ENCODE results near the gene HIPK3. TPM values are rescaled to one million over a fixed set of nuclear protein-coding genes. Genes with fewer than 3 reads are reported as not detected.

Gene HIPK3
- total RNA-seq, 1 donor from 2014 or later, result 78.5 TPM

- H3K9ac ChIP-seq (ENCODE audit: low read length), result no peak overlapping the region
- Mint-ChIP-seq H3K27me3 (ENCODE audit: low read depth, unreplicated experiment) (no peaks in the 10 kb centered on the region), H3K4me3 (ENCODE audit: unreplicated experiment) (no peak overlapping the region), H3K9me3 (ENCODE audit: unreplicated experiment) (peaks cover 3% of the 10 kb centered on the region), H3K36me3 (ENCODE audit: low read depth, unreplicated experiment) (no peaks in the 10 kb centered on the region), H3K27ac (ENCODE audit: unreplicated experiment) (no peak overlapping the region), H3K4me1 (ENCODE audit: low read depth, unreplicated experiment) (peaks cover 2% of the 10 kb centered on the region)
- no peaks in the 10 kb centered on the region for H3K79me2 ChIP-seq (ENCODE audit: insufficient read depth, low read length)
- H3K36me3 ChIP-seq (ENCODE audit: insufficient read depth, low read length), result no peaks in the 10 kb centered on the region
- TF ChIP-seq CTCF (IDR thresholded peaks at IDR 0.05; ENCODE audit: insufficient read depth, low read depth, low read length) (no peak), EZH2 (IDR thresholded peaks at IDR 0.05; ENCODE audit: insufficient read depth, low read length) (no peak)
- no peaks in the 10 kb centered on the region for H3K27me3 ChIP-seq (ENCODE audit: insufficient read depth, low read length)
- peak; percentile 75 for FAIRE-seq
- no peaks in the 10 kb centered on the region for H3K4me1 ChIP-seq (ENCODE audit: insufficient read depth, low read length)
- no peaks in the 10 kb centered on the region for H3K9me3 ChIP-seq (ENCODE audit: insufficient read depth, low read depth, low read length)
- no peak overlapping the region for H3K27ac ChIP-seq (ENCODE audit: low read depth, low read length)
- H3K4me2 ChIP-seq (ENCODE audit: low read length), result no peak overlapping the region
- H3K4me3 ChIP-seq (ENCODE audit: insufficient read depth, low read depth, low read length), result no peak overlapping the region
- H2AFZ ChIP-seq (ENCODE audit: low read depth, low read length), result no peak overlapping the region
- H4K20me1 ChIP-seq (ENCODE audit: insufficient read depth, low read length), result no peaks in the 10 kb centered on the region
- peak; percentile 90 for DNase-seq (ENCODE audit: low read depth)
These were observed 8.7 kb upstream of the HIPK3 start for GRCh38 chr11:33248416-33248971.

- H3K27me3 Mint-ChIP-seq (ENCODE audit: low read depth, unreplicated experiment), result no peaks in the 10 kb centered on the region
- TF ChIP-seq CTCF (IDR thresholded peaks at IDR 0.05; ENCODE audit: insufficient read depth, low read depth, low read length) (no peak), EZH2 (IDR thresholded peaks at IDR 0.05; ENCODE audit: insufficient read depth, low read length) (no peak)
- H3K27ac Mint-ChIP-seq (ENCODE audit: unreplicated experiment), result peak overlapping the region; percentile 97
These were observed 959 bp upstream of the HIPK3 start for GRCh38 chr11:33256031-33256812.

GRCh38 chr11:33256813-33257159 lies 395 bp upstream of the HIPK3 start:
- H4K20me1 ChIP-seq (ENCODE audit: insufficient read depth, low read length), result peaks cover 33% of the 10 kb centered on the region
- H3K4me2 ChIP-seq (ENCODE audit: low read length), result peak overlapping the region; percentile 89
- peak overlapping the region; percentile 78 for H3K4me3 ChIP-seq (ENCODE audit: insufficient read depth, low read depth, low read length)
- TF ChIP-seq EZH2 (IDR thresholded peaks at IDR 0.05; ENCODE audit: insufficient read depth, low read length) (no peak), CTCF (IDR thresholded peaks at IDR 0.05; ENCODE audit: insufficient read depth, low read depth, low read length) (no peak)
- H3K36me3 Mint-ChIP-seq (ENCODE audit: low read depth, unreplicated experiment), result peaks cover 2% of the 10 kb centered on the region
- no peaks in the 10 kb centered on the region for H3K27me3 ChIP-seq (ENCODE audit: insufficient read depth, low read length)
- H3K27me3 Mint-ChIP-seq (ENCODE audit: low read depth, unreplicated experiment), result no peaks in the 10 kb centered on the region
- peak overlapping the region; percentile 98 for H3K27ac ChIP-seq (ENCODE audit: low read depth, low read length)
- no peaks in the 10 kb centered on the region for H3K9me3 Mint-ChIP-seq (ENCODE audit: unreplicated experiment)
- peak overlapping the region; percentile 97 for H3K27ac Mint-ChIP-seq (ENCODE audit: unreplicated experiment)
- peak overlapping the region; percentile 99 for H3K9ac ChIP-seq (ENCODE audit: low read length)
- peaks cover 45% of the 10 kb centered on the region for H3K79me2 ChIP-seq (ENCODE audit: insufficient read depth, low read length)
- FAIRE-seq (no peak), DNase-seq (ENCODE audit: low read depth) (no peak)
- H3K4me1 ChIP-seq (ENCODE audit: insufficient read depth, low read length), result peaks cover 6% of the 10 kb centered on the region
- H3K4me3 Mint-ChIP-seq (ENCODE audit: unreplicated experiment), result peak overlapping the region; percentile 90
- peaks cover 5% of the 10 kb centered on the region for H3K4me1 Mint-ChIP-seq (ENCODE audit: low read depth, unreplicated experiment)
- no peaks in the 10 kb centered on the region for H3K36me3 ChIP-seq (ENCODE audit: insufficient read depth, low read length)
- H2AFZ ChIP-seq (ENCODE audit: low read depth, low read length), result peak overlapping the region; percentile 77
- H3K9me3 ChIP-seq (ENCODE audit: insufficient read depth, low read depth, low read length), result no peaks in the 10 kb centered on the region

More at GRCh38 chr11:33256031-33256812, 959 bp upstream of the HIPK3 start:
- Mint-ChIP-seq H3K4me3 (ENCODE audit: unreplicated experiment) (peak overlapping the region; percentile 90), H3K9me3 (ENCODE audit: unreplicated experiment) (no peaks in the 10 kb centered on the region), H3K4me1 (ENCODE audit: low read depth, unreplicated experiment) (peaks cover 4% of the 10 kb centered on the region), H3K36me3 (ENCODE audit: low read depth, unreplicated experiment) (peaks cover 2% of the 10 kb centered on the region)
- Histone ChIP-seq H3K27ac (ENCODE audit: low read depth, low read length) (peak overlapping the region; percentile 98), H3K79me2 (ENCODE audit: insufficient read depth, low read length) (peaks cover 40% of the 10 kb centered on the region), H3K4me3 (ENCODE audit: insufficient read depth, low read depth, low read length) (peak overlapping the region; percentile 78), H2AFZ (ENCODE audit: low read depth, low read length) (peak overlapping the region; percentile 77), H3K9ac (ENCODE audit: low read length) (peak overlapping the region; percentile 99), H3K36me3 (ENCODE audit: insufficient read depth, low read length) (no peaks in the 10 kb centered on the region), H4K20me1 (ENCODE audit: insufficient read depth, low read length) (peaks cover 27% of the 10 kb centered on the region), H3K4me1 (ENCODE audit: insufficient read depth, low read length) (peaks cover 6% of the 10 kb centered on the region), H3K4me2 (ENCODE audit: low read length) (peak overlapping the region; percentile 89), H3K9me3 (ENCODE audit: insufficient read depth, low read depth, low read length) (no peaks in the 10 kb centered on the region), H3K27me3 (ENCODE audit: insufficient read depth, low read length) (no peaks in the 10 kb centered on the region)
- FAIRE-seq (no peak), DNase-seq (ENCODE audit: low read depth) (no peak)
